ENCODE data around the gene PDLIM4. TPM values are rescaled to one million over a fixed set of nuclear protein-coding genes. Genes with fewer than 3 reads are reported as not detected.

The PDLIM4 gene
- total RNA-seq, 4 donors from 2014 or later: 4.6 to 27.2 (median 18.5) TPM

DNA sequence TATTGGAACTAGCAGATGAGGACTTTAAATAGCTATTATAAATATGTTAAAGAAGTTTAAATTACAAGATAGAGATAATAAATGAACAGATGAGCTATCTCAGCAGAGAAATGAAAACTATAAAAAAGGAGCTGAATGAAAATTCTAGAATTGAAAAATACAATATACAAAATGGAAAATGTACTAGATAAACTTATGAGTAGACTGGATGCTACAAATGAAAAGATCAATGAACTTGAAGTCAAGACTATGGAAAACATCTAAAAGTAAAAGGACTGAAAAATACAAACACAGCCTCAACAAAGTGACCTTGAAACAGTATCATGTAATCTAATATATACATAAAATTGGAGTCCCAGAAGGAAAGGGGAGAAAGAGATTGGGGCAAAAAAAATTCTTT is 10.7 kb upstream of the PDLIM4 start:
- Histone ChIP-seq H3K4me1 (no peaks in the 10 kb centered on the region), H3K27ac (no peak overlapping the region), H3K36me3 (no peaks in the 10 kb centered on the region), H3K4me3 (no peak overlapping the region), H3K27me3 (no peaks in the 10 kb centered on the region), H3K9me3 (peaks cover 0 to 9% (median 0%) of the 10 kb centered on the region in 4 donors)
- DNase-seq: no peak
- TF ChIP-seq, protein P1, sequence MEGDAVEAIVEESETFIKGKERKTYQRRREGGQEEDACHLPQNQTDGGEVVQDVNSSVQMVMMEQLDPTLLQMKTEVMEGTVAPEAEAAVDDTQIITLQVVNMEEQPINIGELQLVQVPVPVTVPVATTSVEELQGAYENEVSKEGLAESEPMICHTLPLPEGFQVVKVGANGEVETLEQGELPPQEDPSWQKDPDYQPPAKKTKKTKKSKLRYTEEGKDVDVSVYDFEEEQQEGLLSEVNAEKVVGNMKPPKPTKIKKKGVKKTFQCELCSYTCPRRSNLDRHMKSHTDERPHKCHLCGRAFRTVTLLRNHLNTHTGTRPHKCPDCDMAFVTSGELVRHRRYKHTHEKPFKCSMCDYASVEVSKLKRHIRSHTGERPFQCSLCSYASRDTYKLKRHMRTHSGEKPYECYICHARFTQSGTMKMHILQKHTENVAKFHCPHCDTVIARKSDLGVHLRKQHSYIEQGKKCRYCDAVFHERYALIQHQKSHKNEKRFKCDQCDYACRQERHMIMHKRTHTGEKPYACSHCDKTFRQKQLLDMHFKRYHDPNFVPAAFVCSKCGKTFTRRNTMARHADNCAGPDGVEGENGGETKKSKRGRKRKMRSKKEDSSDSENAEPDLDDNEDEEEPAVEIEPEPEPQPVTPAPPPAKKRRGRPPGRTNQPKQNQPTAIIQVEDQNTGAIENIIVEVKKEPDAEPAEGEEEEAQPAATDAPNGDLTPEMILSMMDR (IDR thresholded peaks at IDR 0.05): no peak
- no peak for TF ChIP-seq POLR2A (IDR thresholded peaks at IDR 0.05)

DNA sequence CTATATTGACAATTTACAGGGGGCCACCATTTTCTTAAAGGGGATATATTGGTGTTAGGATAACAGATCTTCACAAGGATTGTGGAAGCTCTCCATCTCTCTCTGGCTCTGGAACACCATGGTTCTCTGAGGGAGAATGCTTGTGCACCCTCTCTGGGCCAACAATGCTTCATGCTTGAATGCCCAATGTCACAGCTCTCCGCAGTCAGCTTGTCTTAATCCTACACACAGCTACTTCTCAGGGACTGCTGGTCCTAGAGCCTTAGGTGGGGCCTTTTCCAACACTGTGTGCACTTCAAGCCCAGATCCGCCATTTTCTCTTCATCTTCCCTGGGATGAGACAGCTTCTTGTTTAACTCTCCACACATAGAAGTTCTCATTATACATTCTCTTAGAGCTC is 6.9 kb upstream of the PDLIM4 start:
- no peaks in the 10 kb centered on the region for H3K27me3 ChIP-seq
- H3K27ac ChIP-seq: no peak overlapping the region
- peak in 1 of 3 donors; percentile 15 for DNase-seq
- H3K36me3 ChIP-seq: no peaks in the 10 kb centered on the region
- no peak overlapping the region for H3K4me3 ChIP-seq
- H3K4me1 ChIP-seq: peaks cover 0 to 10% (median 0%) of the 10 kb centered on the region in 4 donors
- H3K9me3 ChIP-seq: peaks cover 0 to 4% (median 0%) of the 10 kb centered on the region in 4 donors
- no peak for TF ChIP-seq POLR2A (IDR thresholded peaks at IDR 0.05)
- TF ChIP-seq, protein P1 (IDR thresholded peaks at IDR 0.05): no peak

DNA sequence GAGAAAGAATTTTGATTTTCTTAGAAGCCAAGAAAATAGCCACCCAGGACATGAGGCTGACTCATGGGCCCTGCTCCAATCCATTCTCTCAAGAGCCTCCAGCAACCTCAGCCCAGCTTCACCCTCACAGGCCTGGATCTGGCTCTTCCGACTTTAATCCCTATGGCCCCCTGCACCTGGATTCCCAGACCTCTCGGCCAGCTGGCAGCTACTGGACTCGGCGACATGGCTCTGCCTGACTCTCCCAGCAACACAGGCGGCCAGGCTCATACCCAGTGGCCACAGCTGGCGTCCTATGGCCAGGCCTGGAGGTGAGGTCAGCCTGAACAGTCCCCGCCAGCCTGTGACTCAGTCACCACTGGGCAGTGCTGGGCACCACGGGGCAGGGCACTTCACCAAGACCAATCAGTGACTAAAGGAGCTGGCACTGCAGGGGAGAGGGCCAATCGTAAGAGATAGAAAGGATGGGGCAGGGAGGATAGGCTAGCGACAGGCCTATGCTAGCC is 6.2 kb upstream of the PDLIM4 start:
- Histone ChIP-seq H3K27me3 (no peaks in the 10 kb centered on the region), H3K27ac (no peak overlapping the region), H3K36me3 (no peaks in the 10 kb centered on the region), H3K9me3 (no peaks in the 10 kb centered on the region), H3K4me1 (peaks cover 0 to 10% (median 0%) of the 10 kb centered on the region in 4 donors), H3K4me3 (no peak overlapping the region)
- TF ChIP-seq POLR2A (IDR thresholded peaks at IDR 0.05): no peak
- TF ChIP-seq, protein P1 (IDR thresholded peaks at IDR 0.05): no peak
- peak in 1 of 3 donors; percentile 40 for DNase-seq

DNA sequence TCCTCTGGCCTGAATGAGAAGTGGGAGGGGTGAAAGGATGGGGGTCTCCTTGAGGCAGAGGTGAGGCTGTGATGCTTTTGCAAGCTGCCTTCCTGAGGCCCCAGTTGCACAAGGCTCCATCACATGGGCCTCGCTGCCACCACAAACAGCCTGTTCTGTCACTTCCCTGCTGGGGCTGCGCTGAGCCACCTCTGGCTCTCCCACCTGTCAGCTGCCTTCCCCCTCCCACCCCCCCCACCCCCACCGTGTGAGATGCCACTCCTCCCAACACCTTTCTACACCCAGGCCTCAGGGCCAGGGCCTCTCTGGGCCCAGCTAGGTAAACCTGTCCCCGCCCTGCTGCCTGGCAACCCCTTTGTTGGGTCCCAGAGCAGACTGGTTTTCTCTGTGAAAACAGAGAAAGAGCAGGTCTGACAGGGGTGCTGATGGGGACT is 4.5 kb upstream of the PDLIM4 start:
- peak in 1 of 3 donors; percentile 32 for DNase-seq

DNA sequence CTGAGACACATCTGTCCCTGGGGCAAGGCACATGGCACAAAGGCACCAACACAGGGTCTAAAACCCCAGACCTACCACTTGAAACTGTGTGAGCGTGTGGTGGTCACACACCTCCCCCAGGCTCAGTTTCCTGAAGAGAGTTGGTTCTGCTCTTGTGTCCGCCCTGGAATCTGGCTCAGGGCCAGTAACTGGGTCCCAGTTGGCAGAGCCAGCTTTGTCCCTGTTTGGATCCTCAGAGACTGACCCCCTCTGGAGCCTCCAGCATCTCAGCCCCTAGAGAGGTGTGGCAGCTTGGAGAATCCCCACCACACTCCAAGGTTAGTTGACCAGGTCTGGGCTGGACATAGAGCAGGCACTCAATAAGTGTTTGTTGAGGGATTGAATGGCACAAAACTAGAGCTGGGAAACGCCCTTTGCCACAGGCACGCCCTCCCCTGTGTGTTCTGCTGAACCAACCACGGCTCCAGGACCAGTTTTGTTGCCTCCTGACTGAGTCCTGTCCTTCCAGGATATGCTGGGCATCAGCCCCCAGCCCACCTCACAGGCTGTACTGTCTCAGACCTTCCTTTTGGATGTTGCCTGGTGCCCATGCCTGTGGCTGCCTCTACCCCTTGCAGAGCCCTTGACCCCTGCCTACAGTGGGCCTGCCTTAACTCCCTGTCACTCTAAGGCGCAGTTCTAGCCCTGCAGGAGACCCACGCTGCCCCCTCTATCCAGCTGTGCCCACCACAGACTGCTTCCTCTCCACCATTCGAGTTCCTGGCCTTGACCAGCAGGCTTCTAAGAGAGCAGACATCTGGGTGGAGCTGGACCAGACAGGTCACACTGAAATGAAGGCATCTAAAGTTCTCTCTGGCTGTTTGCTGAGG is 3.8 kb upstream of the PDLIM4 start:
- H3K27ac ChIP-seq: no peak overlapping the region
- peaks cover 0 to 19% (median 0%) of the 10 kb centered on the region in 4 donors for H3K4me1 ChIP-seq
- H3K9me3 ChIP-seq: no peaks in the 10 kb centered on the region
- H3K27me3 ChIP-seq: no peaks in the 10 kb centered on the region
- no peaks in the 10 kb centered on the region for H3K36me3 ChIP-seq
- DNase-seq: peak in 1 of 3 donors; percentile 38
- H3K4me3 ChIP-seq: no peak overlapping the region
- no peak for TF ChIP-seq POLR2A (IDR thresholded peaks at IDR 0.05)
- TF ChIP-seq, protein P1 (IDR thresholded peaks at IDR 0.05): no peak

More for the DNA sequence above, 4.5 kb upstream of the PDLIM4 start:
- TF ChIP-seq POLR2A (IDR thresholded peaks at IDR 0.05): no peak
- TF ChIP-seq, protein P1 (IDR thresholded peaks at IDR 0.05): no peak
- Histone ChIP-seq H3K9me3 (no peaks in the 10 kb centered on the region), H3K36me3 (no peaks in the 10 kb centered on the region), H3K27ac (no peak overlapping the region), H3K4me3 (no peak overlapping the region), H3K27me3 (no peaks in the 10 kb centered on the region), H3K4me1 (peaks cover 0 to 14% (median 0%) of the 10 kb centered on the region in 4 donors)

Measured in Peyer's patch (tissue), 4 donors.